Left ventricle myocardium inferior (tissue), 1 donor: Measurements from ENCODE around the gene SEMA7A. TPM values are rescaled to one million over a fixed set of nuclear protein-coding genes. Genes with fewer than 3 reads are reported as not detected.

ENCODE experiments used
- microRNA-seq: library from miRNA; unstranded; fragments of <30 nt; microRNA quantifications from one replicate; pipeline ENCODE4 v1.2.0, GENCODE V29; 2020
- total RNA-seq: library from RNA; stranded (reverse); fragmentation: NEBNext Ultra II Directional; extraction: Animal tissue kit (Norgen Biotek cat#: 25700); gene quantifications from one replicate; pipeline ENCODE4 v1.2.1, GENCODE V29; 2021
- donor health status: DM: no; HTN: yes; CAD: no; lungs with severe emphysema.

Gene SEMA7A
- total RNA-seq, 1 donor from 2014 or later, result 1.5 TPM

Small RNA genes within 50 kb of the gene (microRNA-seq; reads per million reads assigned to microRNA genes)
- gene MIR6881, result not detected

Other genes with a start within 250 kb of the SEMA7A start
- not detected for gene STRA6, start 231.2 kb downstream of the SEMA7A start, total RNA-seq
- gene CCDC33, start 197.6 kb downstream of the SEMA7A start, total RNA-seq, result 0.11 TPM
- gene CYP11A1, start 66.3 kb downstream of the SEMA7A start, total RNA-seq, result 0.27 TPM
- gene UBL7, start 27.2 kb upstream of the SEMA7A start, total RNA-seq, result 52.3 TPM
- 2.0 TPM for gene ARID3B, start 107.3 kb upstream of the SEMA7A start, total RNA-seq
- 53.1 TPM for gene CLK3, start 181.9 kb upstream of the SEMA7A start, total RNA-seq